HepG2 (cell line): Measurements from ENCODE around the gene ANKRD6.

Experiments
- ARID4A ChIP-seq: sonication (generic); formaldehyde crosslinking; IDR thresholded peaks from 2 replicates; pipeline ENCODE4 v1.5.0; 2020; ENCODE audit warnings: mild to moderate bottlenecking, missing genetic modification reagents, borderline replicate concordance
- ATF4 ChIP-seq, 2 experiments: fragments of 450-650 bp in 1 of 2; sonication (generic) in 1 of 2; formaldehyde crosslinking; IDR thresholded peaks; 2 replicates each; pipeline versions ENCODE4 v1.5.0 to v1.8.0; 2020 to 2022; ENCODE audit warnings: mild to moderate bottlenecking in 1 of 2, missing genetic modification reagents in 1 of 2
- ETV6 ChIP-seq: sonication (generic); formaldehyde crosslinking; conservative IDR thresholded peaks from 2 replicates; pipeline ENCODE4 v1.4.0; 2020; ENCODE audit warnings: missing genetic modification reagents
- EZH2 ChIP-seq: conservative IDR thresholded peaks from 2 replicates; pipeline ENCODE4 v1.6.1; 2012; ENCODE audit warnings: mild to moderate bottlenecking, low read depth, low read length, moderate library complexity
- JUNB ChIP-seq: sonication (generic); formaldehyde crosslinking; IDR thresholded peaks from 2 replicates; pipeline ENCODE4 v1.8.0; 2022; ENCODE audit warnings: missing genetic modification reagents, mild to moderate bottlenecking, borderline replicate concordance
- KDM5B ChIP-seq: sonication (generic); formaldehyde crosslinking; IDR thresholded peaks from 2 replicates; pipeline ENCODE4 v1.4.0; 2020; ENCODE audit warnings: missing genetic modification reagents, mild to moderate bottlenecking, borderline replicate concordance
- LCORL ChIP-seq, 2 experiments: fragments of 450-650 bp in 1 of 2; sonication (generic) in 1 of 2; formaldehyde crosslinking in 1 of 2; IDR thresholded peaks; 2 replicates each; pipeline versions ENCODE4 v1.5.0 to v1.6.1; 2017 to 2020; ENCODE audit warnings: antibody characterized with exemption in 1 of 2, missing genetic modification reagents in 1 of 2
- TAF1 ChIP-seq: sonication (generic); formaldehyde crosslinking; IDR thresholded peaks from 2 replicates; pipeline ENCODE4 v1.4.0; 2020; ENCODE audit warnings: missing genetic modification reagents
- TMF1 ChIP-seq: sonication (generic); formaldehyde crosslinking; IDR thresholded peaks from 2 replicates; pipeline ENCODE4 v1.8.1; 2022; ENCODE audit warnings: low read depth, missing genetic modification reagents
- YY1 ChIP-seq: IDR thresholded peaks from 2 replicates; pipeline ENCODE4 v1.6.1; 2011; ENCODE audit warnings: low read length, low read depth, moderate library complexity, mild to moderate bottlenecking; ENCODE audit not compliant: insufficient read depth, insufficient replicate concordance
- ZSCAN20 ChIP-seq: sonication (generic); formaldehyde crosslinking; IDR thresholded peaks from 2 replicates; pipeline ENCODE4 v1.4.0; 2020; ENCODE audit warnings: missing genetic modification reagents, mild to moderate bottlenecking, borderline replicate concordance
- TF ChIP-seq, protein P1 (sequence below): sonication (generic); formaldehyde crosslinking; IDR thresholded peaks from 2 replicates; pipeline ENCODE4 v1.5.0; 2020; ENCODE audit warnings: mild to moderate bottlenecking, missing genetic modification reagents, moderate library complexity

GRCh38 chr6:89409461-89410035 is 23.4 kb upstream of the ANKRD6 start:
- TF ChIP-seq, protein P1, sequence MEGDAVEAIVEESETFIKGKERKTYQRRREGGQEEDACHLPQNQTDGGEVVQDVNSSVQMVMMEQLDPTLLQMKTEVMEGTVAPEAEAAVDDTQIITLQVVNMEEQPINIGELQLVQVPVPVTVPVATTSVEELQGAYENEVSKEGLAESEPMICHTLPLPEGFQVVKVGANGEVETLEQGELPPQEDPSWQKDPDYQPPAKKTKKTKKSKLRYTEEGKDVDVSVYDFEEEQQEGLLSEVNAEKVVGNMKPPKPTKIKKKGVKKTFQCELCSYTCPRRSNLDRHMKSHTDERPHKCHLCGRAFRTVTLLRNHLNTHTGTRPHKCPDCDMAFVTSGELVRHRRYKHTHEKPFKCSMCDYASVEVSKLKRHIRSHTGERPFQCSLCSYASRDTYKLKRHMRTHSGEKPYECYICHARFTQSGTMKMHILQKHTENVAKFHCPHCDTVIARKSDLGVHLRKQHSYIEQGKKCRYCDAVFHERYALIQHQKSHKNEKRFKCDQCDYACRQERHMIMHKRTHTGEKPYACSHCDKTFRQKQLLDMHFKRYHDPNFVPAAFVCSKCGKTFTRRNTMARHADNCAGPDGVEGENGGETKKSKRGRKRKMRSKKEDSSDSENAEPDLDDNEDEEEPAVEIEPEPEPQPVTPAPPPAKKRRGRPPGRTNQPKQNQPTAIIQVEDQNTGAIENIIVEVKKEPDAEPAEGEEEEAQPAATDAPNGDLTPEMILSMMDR (CRISPR knock-in tag) = no peak
- TF ChIP-seq TMF1 (CRISPR knock-in tag) = no peak
- no peak for TF ChIP-seq TAF1 (CRISPR knock-in tag)
- TF ChIP-seq JUNB (CRISPR knock-in tag) = no peak
- no peak for TF ChIP-seq LCORL (IDR thresholded peaks at IDR 0.05)
- no peak for TF ChIP-seq LCORL (CRISPR knock-in tag; IDR thresholded peaks at IDR 0.05)
- no peak for TF ChIP-seq ATF4 (CRISPR knock-in tag; IDR thresholded peaks at IDR 0.05)
- TF ChIP-seq YY1 = no peak
- no peak for TF ChIP-seq ZSCAN20
- no peak for TF ChIP-seq ETV6
- no peak for TF ChIP-seq EZH2
- TF ChIP-seq KDM5B (CRISPR knock-in tag) = no peak
- no peak for TF ChIP-seq ARID4A (CRISPR knock-in tag)
